ENCODE measurements around the gene PTPRF.

- no peak for TF ChIP-seq CTCF (IDR thresholded peaks at IDR 0.05)
- no peak for TF ChIP-seq EZH2 (IDR thresholded peaks at IDR 0.05)
These were observed 6.2 kb downstream of the PTPRF start for GRCh38 chr1:43536864-43537358.
